Esophagus muscularis mucosa (tissue), 4 donors: ENCODE measurements around the gene RPL37A. TPM values are rescaled to one million over a fixed set of nuclear protein-coding genes. Genes with fewer than 3 reads are reported as not detected.
A peak's percentile ranks its signal among the peaks of the same experiment; 100 is the strongest.

Experiments
- DNase-seq: peaks from one replicate; pipeline ENCODE4 v3.0.0-alpha.2; 2017; ENCODE audit errors: extremely low spot score
- H3K27ac ChIP-seq, 4 donors: fragments of 200-600 bp; sonication (generic); replicated peaks in 1 of 4; 1 replicate in 3 of 4; 2 replicates in 1 of 4; pipeline ENCODE4 v1.5.1; 2016 to 2019; ENCODE audit warnings: mild to moderate bottlenecking in 1 of 4
- H3K27me3 ChIP-seq, 4 donors: fragments of 200-600 bp; sonication (generic); one replicate each; pipeline versions ENCODE4 v1.5.1 to v1.6.0; 2016 to 2019
- H3K36me3 ChIP-seq, 4 donors: fragments of 200-600 bp; sonication (generic); one replicate each; pipeline ENCODE4 v1.5.1; 2016 to 2019
- H3K4me1 ChIP-seq, 4 donors: fragments of 200-600 bp; sonication (generic); one replicate each; pipeline ENCODE4 v1.5.1; 2016 to 2019
- H3K4me3 ChIP-seq, 4 donors: fragments of 200-600 bp; sonication (generic); 1 replicate in 2 of 4; 2 replicates in 2 of 4; pipeline ENCODE4 v1.5.1; 2016 to 2019; ENCODE audit warnings: mild to moderate bottlenecking in 4 of 4, moderate library complexity in 1 of 4
- H3K9me3 ChIP-seq, 4 donors: fragments of 200-600 bp; sonication (generic); 1 replicate in 3 of 4; 2 replicates in 1 of 4; pipeline ENCODE4 v1.5.1; 2016 to 2019
- CTCF ChIP-seq, 3 experiments: fragments of 200-600 bp in 2 of 3; fragments of 450-650 bp in 1 of 3; sonication (generic) in 2 of 3; IDR thresholded peaks; one replicate each; pipeline ENCODE4 v1.5.1; 2017 to 2019; ENCODE audit warnings: antibody characterized with exemption in 3 of 3, mild to moderate bottlenecking in 2 of 3, moderate library complexity in 1 of 3
- EP300 ChIP-seq: sonication (generic); formaldehyde crosslinking; IDR thresholded peaks from one replicate; pipeline ENCODE4 v1.6.1; 2017; ENCODE audit warnings: antibody characterized with exemption
- POLR2A ChIP-seq: fragments of 450-650 bp; IDR thresholded peaks from one replicate; pipeline ENCODE4 v1.6.1; 2017; ENCODE audit warnings: antibody characterized with exemption, moderate library complexity, mild to moderate bottlenecking, low read depth
- POLR2AphosphoS5 ChIP-seq, 2 donors: sonication (generic); formaldehyde crosslinking; IDR thresholded peaks; one replicate each; pipeline ENCODE4 v1.6.1; 2017; ENCODE audit warnings: antibody characterized with exemption in 2 of 2
- WGBS: methylation state at CpG from one replicate; pipeline ENCODE4 v1.1.5; 2018; 5-methylcytosine and 5-hydroxymethylcytosine counted together
- intact Hi-C: fragments of 100-400 bp; cut with DNase I; formaldehyde crosslinking; loops from one replicate; pipeline ENCODE4 v1.15.1; 2023
- total RNA-seq, 4 donors: library from RNA; depleted of rRNA; stranded (reverse); fragments of >200 nt; gene quantifications; one replicate each; pipeline versions ENCODE4 v1.1.0 to v1.2.1, GENCODE V29; 2016

RPL37A gene
- total RNA-seq, 4 donors from 2014 or later: 1,371 to 1,915 (median 1,581) TPM

- Histone ChIP-seq H3K36me3 (peaks cover 35 to 62% (median 59%) of the 10 kb centered on the region in 4 donors), H3K9me3 (no peaks in the 10 kb centered on the region), H3K4me1 (peaks cover 19 to 56% (median 44%) of the 10 kb centered on the region in 4 donors), H3K27ac (peak overlapping the region in 1 of 4 donors; percentile 80), H3K27me3 (no peaks in the 10 kb centered on the region), H3K4me3 (no peak overlapping the region)
- TF ChIP-seq POLR2A: no peak
- 89% methylated on average over 2 of the region's 2 CpGs for WGBS
- no peak for DNase-seq
- intact Hi-C loops: no loop called here
Observed at GRCh38 chr2:216500572-216500971, 1.9 kb downstream of the RPL37A start.

GRCh38 chr2:216501854-216502253, 3.2 kb downstream of the RPL37A start:
- TF ChIP-seq CTCF (IDR thresholded peaks at IDR 0.05): no peak
- TF ChIP-seq POLR2A: no peak
- no peak for TF ChIP-seq POLR2AphosphoS5 (IDR thresholded peaks at IDR 0.05)
- TF ChIP-seq EP300: no peak
- H3K27me3 ChIP-seq: no peaks in the 10 kb centered on the region
- no peak for DNase-seq
- no peak overlapping the region for H3K27ac ChIP-seq
- no peaks in the 10 kb centered on the region for H3K9me3 ChIP-seq
- peaks cover 35 to 72% (median 65%) of the 10 kb centered on the region in 4 donors for H3K36me3 ChIP-seq
- no peak overlapping the region for H3K4me3 ChIP-seq
- H3K4me1 ChIP-seq: peaks cover 19 to 65% (median 44%) of the 10 kb centered on the region in 4 donors
- WGBS: 85% methylated on average over 8 of the region's 8 CpGs
- intact Hi-C loops: no loop called here

DNA sequence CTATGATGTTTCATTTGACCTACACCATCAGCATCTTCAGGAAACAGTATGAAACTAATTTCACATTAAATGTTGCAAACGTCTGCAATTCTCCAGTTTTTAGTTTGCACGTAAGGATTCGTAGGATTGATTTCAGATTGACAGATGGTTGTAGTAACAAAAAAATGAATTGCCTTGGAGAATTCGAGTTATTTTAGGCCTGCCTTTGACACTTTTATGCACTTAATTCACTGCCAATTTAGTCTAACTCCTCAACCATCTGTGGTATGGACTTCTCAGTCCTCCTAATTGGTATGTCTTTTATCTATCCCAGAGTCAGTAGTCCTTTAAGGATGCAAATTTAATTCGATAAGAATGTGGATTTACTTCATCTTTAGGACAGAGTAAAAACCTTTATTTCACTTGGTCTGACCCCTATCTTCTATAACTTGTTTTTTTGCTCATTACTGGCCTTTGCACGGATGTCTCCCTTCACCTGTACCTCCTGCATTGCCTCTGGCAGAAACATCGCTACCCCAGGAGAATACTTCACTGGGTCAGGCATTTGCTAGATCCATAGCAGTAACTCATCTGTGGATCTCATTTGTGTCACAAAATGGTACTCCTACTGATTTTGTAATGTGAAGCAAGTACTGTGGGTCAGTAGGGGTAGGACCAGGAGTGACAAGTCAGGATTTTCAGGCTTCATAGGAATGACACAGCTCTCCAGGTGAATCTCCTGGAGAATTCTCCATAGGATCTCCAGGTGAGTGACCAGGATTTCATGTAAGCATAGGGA, 3.9 kb downstream of the RPL37A start:
- Histone ChIP-seq H3K9me3 (no peaks in the 10 kb centered on the region), H3K4me1 (peaks cover 19 to 61% (median 41%) of the 10 kb centered on the region in 4 donors), H3K27ac (no peak overlapping the region), H3K36me3 (peaks cover 35 to 76% (median 65%) of the 10 kb centered on the region in 4 donors), H3K4me3 (no peak overlapping the region), H3K27me3 (no peaks in the 10 kb centered on the region)
- 78% methylated on average over 7 of the region's 7 CpGs for WGBS
- intact Hi-C loops: no loop called here
- TF ChIP-seq EP300 (no peak), POLR2AphosphoS5 (IDR thresholded peaks at IDR 0.05) (no peak), POLR2A (no peak), CTCF (IDR thresholded peaks at IDR 0.05) (no peak)
- no peak for DNase-seq

DNA sequence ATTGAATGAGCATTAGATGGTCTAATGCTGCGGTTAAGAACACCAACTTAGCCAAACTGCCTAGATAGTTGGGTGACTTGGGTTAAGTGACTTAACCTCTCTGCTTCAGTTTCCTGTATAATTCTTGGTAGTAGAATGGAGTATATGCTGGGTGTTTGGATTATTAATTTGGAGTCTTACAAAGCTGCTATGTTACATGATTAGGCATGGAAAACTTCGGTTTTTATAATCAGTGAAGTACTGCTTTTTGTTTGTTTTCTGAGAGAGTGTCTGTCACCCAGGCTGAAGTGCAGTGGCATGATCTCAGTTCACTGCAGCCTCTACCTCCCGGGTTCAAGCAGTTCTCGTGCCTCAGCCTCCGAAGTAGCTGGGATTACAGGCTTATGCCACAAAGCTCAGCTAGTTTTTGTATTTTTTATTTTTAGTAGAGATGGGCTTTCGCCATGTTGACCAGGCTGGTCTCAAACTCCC, 4.5 kb downstream of the RPL37A start:
- DNase-seq: no peak
- H3K9me3 ChIP-seq: no peaks in the 10 kb centered on the region
- H3K4me1 ChIP-seq: peaks cover 24 to 55% (median 35%) of the 10 kb centered on the region in 4 donors
- peaks cover 35 to 76% (median 65%) of the 10 kb centered on the region in 4 donors for H3K36me3 ChIP-seq
- no peak overlapping the region for H3K4me3 ChIP-seq
- TF ChIP-seq POLR2A (no peak), EP300 (no peak), CTCF (IDR thresholded peaks at IDR 0.05) (no peak), POLR2AphosphoS5 (IDR thresholded peaks at IDR 0.05) (no peak)
- no peaks in the 10 kb centered on the region for H3K27me3 ChIP-seq
- intact Hi-C loops: no loop called here
- H3K27ac ChIP-seq: no peak overlapping the region
- 96% methylated on average over 6 of the region's 6 CpGs for WGBS

DNA sequence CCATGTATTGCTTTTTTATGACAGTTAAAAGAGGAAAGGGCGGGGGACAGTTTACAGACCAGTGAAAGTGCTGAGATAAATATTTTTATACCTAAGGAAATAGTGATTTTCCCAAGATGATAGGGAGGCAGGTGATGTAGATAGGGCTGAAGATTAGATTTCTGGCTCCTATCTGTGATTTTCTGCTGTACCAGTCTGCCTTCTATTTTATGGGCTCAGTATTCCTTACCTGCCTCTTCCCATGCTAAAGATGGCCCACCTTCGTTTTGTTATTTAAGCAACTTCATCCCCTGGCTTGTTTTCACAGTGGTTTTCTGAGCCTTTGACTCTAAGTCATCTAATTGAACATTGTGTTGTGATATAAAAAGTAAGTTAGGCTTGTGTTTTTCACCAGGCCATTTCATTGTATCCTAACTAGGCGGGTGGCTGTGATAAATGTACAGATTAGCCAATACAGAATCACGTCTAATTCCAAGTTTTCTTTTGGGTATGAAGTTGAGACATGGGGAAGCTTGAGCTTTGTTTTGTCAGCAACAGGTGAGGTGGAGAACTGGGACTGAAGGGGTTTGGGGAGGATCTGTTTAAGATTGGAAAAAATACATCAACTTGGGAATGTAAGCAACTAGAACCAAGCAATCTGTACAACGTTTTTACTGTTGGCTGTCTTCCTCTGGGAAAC, 5.2 kb downstream of the RPL37A start:
- Histone ChIP-seq H3K4me3 (no peak overlapping the region), H3K9me3 (no peaks in the 10 kb centered on the region), H3K4me1 (peaks cover 24 to 54% (median 35%) of the 10 kb centered on the region in 4 donors), H3K36me3 (peaks cover 35 to 76% (median 65%) of the 10 kb centered on the region in 4 donors), H3K27ac (no peak overlapping the region), H3K27me3 (no peaks in the 10 kb centered on the region)
- DNase-seq: no peak
- WGBS: 49% methylated on average over 5 of the region's 5 CpGs
- TF ChIP-seq CTCF (IDR thresholded peaks at IDR 0.05): no peak
- TF ChIP-seq POLR2A: no peak
- no peak for TF ChIP-seq POLR2AphosphoS5 (IDR thresholded peaks at IDR 0.05)
- TF ChIP-seq EP300: no peak
- intact Hi-C loops: no loop called here
